Transverse colon (tissue), 4 donors: ENCODE measurements around the gene PAQR4.

Source experiments
- CTCF ChIP-seq, 5 experiments: fragments of 200-600 bp in 3 of 5; fragments of 450-650 bp in 2 of 5; sonication (generic) in 3 of 5; IDR thresholded peaks; 1 replicate in 2 of 5; 2 replicates in 3 of 5; pipeline ENCODE4 v1.5.1; 2016 to 2017; ENCODE audit warnings: antibody characterized with exemption in 5 of 5, inconsistent platforms in 3 of 5, mild to moderate bottlenecking in 2 of 5, moderate library complexity in 1 of 5
- EP300 ChIP-seq: sonication (generic); formaldehyde crosslinking; IDR thresholded peaks from one replicate; pipeline ENCODE4 v1.6.1; 2017; ENCODE audit warnings: antibody characterized with exemption, low read depth
- POLR2A ChIP-seq: fragments of 450-650 bp; IDR thresholded peaks from one replicate; pipeline ENCODE4 v1.6.1; 2016; ENCODE audit warnings: antibody characterized with exemption, mild to moderate bottlenecking, moderate library complexity
- POLR2AphosphoS5 ChIP-seq, 3 donors: sonication (generic); formaldehyde crosslinking; IDR thresholded peaks; one replicate each; pipeline ENCODE4 v1.6.1; 2016; ENCODE audit warnings: antibody characterized with exemption in 3 of 3

- TF ChIP-seq CTCF (IDR thresholded peaks at IDR 0.05): no peak
- no peak for TF ChIP-seq POLR2A
- TF ChIP-seq EP300: no peak
- TF ChIP-seq POLR2AphosphoS5 (IDR thresholded peaks at IDR 0.05): no peak
Observed at GRCh38 chr16:3009568-3010390, 40.6 kb downstream of the PAQR4 start.
